OCI-LY7 (cell line): ENCODE measurements around the gene NDST4.

Source experiments
- CTCF ChIP-seq: fragments of 200-600 bp; sonication (generic); conservative IDR thresholded peaks from 2 replicates; pipeline ENCODE4 v1.5.1; 2014; ENCODE audit warnings: mild to moderate bottlenecking, antibody characterized with exemption, low read length, moderate library complexity, mixed read lengths
- EZH2phosphoT487 ChIP-seq: fragments of 200-600 bp; sonication (generic); IDR thresholded peaks from 2 replicates; pipeline ENCODE4 v1.6.1; 2018; ENCODE audit warnings: low read depth, borderline replicate concordance, mild to moderate bottlenecking, mixed run types, antibody characterized with exemption, low read length, moderate library complexity, mixed read lengths

GRCh38 chr4:114921790-114922591 lies 191.4 kb downstream of the NDST4 start:
- TF ChIP-seq CTCF (no peak), EZH2phosphoT487 (no peak)
